ENCODE results near the gene SYTL3.
A peak's percentile ranks its signal among the peaks of the same experiment; 100 is the strongest.

Gene SYTL3

DNA sequence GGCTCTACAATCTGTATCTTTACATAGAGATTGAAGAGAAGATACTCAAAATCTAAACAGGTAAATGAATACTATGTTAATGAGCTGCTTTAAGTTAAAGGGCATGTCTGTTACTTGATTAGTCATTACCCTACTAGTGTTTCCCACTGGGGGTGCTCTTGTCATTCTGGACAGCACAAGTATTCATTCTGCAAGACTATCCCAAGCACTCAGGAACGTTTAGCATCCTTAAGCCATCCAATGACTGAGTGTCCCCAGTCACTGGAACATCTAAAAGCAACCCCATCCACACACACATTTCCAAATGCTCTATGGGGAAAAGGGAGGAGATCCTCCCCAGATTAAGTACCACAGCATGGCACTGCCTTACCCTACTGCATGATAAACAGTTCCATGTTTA, 143.6 kb downstream of the SYTL3 start:
- peak; percentile 78 for DNase-seq (ENCODE audit: low spot score)

DNA sequence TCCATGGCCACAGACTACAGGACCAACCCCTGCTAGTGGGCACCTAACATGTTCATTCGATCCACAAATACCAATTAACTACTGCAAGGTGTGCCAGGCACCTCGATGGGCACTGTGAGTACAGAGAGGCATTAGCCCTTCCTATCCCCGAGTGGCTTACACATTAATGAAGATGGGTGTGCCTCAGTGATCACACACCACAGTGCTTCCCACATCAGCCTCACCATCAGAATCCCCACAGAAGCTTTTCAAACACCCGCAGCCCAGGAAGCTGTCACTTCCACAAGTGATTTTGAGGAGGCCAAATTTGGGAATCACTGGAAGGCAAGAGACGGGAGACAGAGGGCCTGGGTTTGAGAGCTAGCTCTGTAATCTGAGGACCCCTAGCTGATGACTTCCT, 145.7 kb downstream of the SYTL3 start:
- no peak for DNase-seq (ENCODE audit: low spot score)

DNA sequence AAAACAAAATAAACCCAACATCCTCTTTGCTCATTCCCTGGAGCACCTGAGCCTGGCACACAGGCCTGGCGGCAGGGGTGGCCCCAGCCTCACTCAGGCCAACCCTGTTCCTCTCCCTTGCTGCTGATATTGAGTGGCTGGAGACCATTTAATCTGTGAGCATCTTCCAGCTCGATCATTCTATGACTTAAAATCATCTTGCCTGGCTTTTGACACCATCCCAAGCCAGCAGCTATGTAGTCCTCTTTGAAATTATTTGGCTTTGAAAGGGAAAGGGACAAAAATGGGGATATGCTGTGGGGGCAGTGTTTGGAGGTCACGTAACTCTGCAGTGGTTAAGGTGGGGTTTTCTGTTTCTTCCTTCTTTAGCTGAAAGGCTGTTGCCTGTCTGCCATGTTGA, 146.5 kb downstream of the SYTL3 start:
- no peak for DNase-seq (ENCODE audit: low spot score)

- no peak for DNase-seq (ENCODE audit: low spot score)
Measured at GRCh38 chr6:158797331-158798310, 147.8 kb downstream of the SYTL3 start.

GRCh38 chr6:158798311-158798710, 148.5 kb downstream of the SYTL3 start:
- no peak for DNase-seq (ENCODE audit: low spot score)

DNA sequence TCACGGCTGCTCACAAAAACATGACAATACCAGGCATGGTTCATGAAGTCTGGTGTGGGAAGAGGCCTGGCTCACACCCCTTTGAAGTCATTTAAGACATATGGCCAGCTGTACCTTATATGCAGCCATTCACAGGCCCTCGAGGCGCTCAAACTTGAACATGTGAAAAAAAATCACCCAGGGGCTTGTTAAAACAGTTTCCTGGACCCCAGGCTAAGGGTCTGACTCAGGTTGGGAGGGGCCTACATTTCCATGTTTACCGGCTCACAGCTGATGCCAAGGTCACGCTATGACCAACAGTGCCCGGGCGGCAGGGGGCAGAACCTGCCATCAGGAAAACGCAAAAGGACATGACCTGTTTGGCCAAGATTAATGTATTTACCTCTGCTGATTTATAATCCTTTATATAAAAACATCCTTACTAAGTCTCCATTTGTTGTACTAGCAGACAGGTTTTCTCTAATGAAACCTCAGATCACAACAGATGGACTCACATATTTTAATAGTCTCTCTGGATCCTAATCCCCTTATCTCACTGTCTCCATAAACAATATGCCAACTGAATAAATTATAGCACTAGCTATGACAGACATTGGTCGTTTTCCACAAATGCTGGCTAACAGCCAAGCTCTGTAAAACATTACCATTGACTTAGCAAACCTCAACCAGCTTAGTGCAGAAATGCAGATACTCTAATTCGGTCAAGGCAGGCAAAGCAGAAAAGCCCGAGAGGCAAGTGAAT, 149.4 kb downstream of the SYTL3 start:
- no peak for DNase-seq (ENCODE audit: low spot score)

DNA sequence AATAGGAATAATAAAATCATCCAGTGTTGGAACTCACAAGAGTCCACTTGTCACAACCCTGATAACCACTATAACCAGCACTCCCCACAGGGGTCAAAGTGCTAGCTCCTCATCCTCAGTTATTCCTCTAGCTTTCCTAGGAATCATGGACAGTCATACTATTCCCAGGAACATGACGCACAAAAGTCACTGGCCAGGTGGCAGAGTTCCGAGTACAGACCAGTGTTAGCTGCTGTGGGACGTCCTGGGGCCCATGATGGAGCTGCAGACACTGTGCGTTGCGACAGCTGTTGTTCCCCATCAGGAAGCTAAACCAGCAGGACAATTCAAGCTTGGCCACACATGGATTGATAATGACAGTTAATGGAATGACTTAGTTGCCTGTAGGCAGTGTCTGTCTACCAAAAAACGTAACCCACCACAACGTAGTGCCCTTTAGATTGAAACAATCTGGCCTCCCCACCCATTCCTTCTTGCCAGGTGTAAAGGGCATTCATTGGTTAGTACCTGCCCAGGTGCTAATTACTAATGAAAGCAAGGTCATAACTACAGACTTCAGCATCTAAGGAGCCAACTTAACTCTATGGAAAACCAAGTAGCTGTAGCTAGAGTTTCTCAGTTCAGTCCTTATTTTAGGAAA, 151.9 kb downstream of the SYTL3 start:
- no peak for DNase-seq (ENCODE audit: low spot score)

- no peak for DNase-seq (ENCODE audit: low spot score)
Measured at GRCh38 chr6:158803733-158804143, 153.9 kb downstream of the SYTL3 start.

- no peak for DNase-seq (ENCODE audit: low spot score)
Measured at GRCh38 chr6:158804207-158804606, 154.4 kb downstream of the SYTL3 start.

GRCh38 chr6:158805698-158806377, 156.0 kb downstream of the SYTL3 start:
- DNase-seq (ENCODE audit: low spot score), result no peak

GRCh38 chr6:158807515-158808441, 157.9 kb downstream of the SYTL3 start:
- DNase-seq (ENCODE audit: low spot score), result no peak

- no peak for DNase-seq (ENCODE audit: low spot score)
Measured at GRCh38 chr6:158808442-158808833, 158.6 kb downstream of the SYTL3 start.

DNA sequence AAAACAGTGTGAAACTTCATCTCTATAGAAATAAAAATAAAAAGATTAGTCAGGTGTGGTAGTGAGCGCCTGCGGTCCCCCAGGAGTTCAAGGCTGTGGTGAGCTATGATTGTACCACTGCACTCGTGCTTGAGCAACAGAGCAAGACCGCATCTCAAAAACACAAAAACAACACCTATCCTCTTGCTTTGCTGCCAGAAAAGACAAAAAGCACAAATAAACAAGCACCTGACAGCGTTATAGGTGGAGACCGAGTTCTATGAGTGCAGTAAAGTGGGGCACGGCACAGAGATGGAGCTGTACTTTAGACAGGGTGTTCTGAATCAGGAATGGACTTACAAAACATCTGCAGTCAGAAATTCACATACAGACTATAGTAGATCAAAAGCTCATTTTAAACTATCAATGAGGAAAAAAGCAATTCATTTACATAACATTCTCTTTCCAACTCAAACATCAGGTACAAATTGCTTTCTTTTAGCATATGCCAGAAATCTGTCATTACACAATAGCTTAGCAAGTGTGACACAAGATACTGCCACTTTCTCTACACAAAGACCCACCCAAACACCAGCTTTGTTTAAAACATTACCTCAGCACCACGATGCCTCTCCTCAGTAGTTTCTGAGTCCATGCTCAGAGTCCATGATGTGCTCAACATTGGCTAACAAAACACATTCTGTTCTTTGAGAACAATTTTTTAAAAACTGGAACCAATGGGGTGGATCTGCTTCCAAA, 159.3 kb downstream of the SYTL3 start:
- DNase-seq (ENCODE audit: low spot score), result no peak

DNA sequence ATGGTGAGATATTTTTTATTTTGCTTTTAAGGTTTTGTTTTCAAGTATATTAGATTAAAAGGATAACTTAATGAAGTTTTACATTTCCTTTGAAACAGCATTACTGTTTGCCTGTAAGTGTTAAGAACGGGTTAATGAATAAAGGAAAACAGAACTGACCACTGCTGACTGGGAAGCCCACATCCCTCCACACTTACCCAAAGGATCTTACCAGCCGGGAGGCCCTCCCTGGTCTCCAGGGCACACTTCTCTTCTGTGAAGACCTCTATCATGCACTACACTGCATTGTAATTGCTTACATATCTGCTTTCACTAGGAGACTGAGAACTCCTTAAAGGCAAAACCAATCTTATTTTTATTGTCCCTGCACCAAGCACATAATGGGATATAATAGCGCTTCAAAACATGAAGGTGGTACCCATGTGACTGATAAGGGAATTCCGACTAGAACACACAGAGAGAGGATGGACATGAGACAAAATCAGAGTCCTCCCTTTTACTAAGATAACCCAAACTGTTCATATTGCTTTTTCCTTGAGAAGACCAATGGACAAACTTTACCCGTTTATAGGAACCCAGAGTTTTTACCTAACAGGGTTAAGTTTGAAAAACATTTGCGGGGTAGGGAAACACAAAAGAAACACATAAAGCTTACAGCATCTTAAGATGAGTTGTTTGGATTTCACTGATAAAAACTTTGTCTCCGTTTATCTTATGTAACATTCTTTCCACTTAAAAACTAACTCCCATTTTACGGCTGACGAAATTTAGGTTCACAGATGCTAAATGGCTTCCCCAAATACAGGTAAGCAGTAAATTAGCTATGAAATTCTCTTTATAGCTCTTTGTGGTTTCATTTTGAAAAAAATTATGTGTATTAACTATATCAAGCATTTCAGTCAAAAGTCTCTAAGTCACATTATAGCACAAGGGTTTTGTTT, 160.6 kb downstream of the SYTL3 start:
- no peak for DNase-seq (ENCODE audit: low spot score)

GRCh38 chr6:158812611-158813010, 162.8 kb downstream of the SYTL3 start:
- DNase-seq (ENCODE audit: low spot score), result no peak

- no peak for DNase-seq (ENCODE audit: low spot score)
Measured at GRCh38 chr6:158813032-158813431, 163.2 kb downstream of the SYTL3 start.

Measured in RKO (cell line).